Measurements from ENCODE around the gene ZC3HAV1.

DNA sequence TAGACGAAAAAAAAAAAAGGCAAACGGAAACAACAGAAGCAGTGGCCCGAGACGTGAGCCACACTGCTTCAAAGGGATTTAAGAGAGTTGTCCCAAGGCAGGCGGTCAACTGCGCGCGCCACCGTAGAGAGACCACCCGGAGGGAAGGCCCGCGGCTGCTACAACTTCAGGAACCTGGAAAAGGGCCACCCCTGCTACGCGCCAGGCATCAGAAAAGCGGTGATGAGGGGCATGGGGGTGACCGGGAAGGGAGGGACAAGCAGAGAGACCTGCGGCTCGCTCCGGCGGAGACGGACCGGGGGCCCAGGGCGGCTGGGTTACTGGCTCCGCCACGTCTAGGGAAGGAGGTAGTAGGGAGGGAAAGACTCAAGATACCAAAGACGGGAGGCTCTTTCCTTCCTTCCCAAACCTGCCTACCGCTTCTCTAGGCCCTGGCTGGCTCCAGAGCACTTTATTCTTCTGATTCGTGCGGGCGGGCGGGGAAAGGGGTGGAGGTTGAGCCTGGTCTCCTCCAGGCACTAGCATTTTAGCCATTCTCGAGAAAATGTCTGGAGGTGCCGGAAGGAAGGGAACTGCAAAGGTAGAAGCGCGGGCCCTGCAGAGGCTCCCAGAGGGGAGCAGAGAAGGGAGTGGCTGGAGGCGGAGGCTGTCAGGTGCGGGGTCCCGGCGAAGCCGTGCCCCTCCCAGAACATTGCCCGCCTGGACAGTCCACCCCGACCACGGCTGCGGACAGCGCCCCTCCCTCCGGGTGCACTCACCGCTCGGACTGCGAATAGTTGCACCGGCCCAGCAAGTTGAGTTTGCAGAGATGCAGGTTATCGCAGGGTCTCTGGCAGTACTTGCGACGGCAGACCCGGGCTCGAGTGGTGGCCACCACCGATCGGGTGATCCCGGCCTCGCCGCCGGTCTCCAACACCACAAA is 993 bp downstream of the ZC3HAV1 start:
- TF ChIP-seq, protein P1, sequence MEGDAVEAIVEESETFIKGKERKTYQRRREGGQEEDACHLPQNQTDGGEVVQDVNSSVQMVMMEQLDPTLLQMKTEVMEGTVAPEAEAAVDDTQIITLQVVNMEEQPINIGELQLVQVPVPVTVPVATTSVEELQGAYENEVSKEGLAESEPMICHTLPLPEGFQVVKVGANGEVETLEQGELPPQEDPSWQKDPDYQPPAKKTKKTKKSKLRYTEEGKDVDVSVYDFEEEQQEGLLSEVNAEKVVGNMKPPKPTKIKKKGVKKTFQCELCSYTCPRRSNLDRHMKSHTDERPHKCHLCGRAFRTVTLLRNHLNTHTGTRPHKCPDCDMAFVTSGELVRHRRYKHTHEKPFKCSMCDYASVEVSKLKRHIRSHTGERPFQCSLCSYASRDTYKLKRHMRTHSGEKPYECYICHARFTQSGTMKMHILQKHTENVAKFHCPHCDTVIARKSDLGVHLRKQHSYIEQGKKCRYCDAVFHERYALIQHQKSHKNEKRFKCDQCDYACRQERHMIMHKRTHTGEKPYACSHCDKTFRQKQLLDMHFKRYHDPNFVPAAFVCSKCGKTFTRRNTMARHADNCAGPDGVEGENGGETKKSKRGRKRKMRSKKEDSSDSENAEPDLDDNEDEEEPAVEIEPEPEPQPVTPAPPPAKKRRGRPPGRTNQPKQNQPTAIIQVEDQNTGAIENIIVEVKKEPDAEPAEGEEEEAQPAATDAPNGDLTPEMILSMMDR (IDR thresholded peaks at IDR 0.05 in 8 of 11, conservative IDR thresholded peaks at IDR 0.05 in 3 of 11): no peak
- no peak for TF ChIP-seq POLR2A (IDR thresholded peaks at IDR 0.05)
- peak; percentile 32 to 68 (median 66) for TF ChIP-seq POLR2AphosphoS5 (IDR thresholded peaks at IDR 0.05)

Data from spleen (tissue), 7 donors.